Gastrocnemius medialis (tissue), 4 donors: Measurements from ENCODE around the gene PCDHGB7. TPM values are rescaled to one million over a fixed set of nuclear protein-coding genes. Genes with fewer than 3 reads are reported as not detected.
"Not testable (repeated sequence)": the region's sequence is repeated elsewhere in the genome, so short reads cannot be mapped to it uniquely, and the experiment has no call there.

Experiments
- ATAC-seq, 2 donors: fragments of 150-250 bp; one replicate each; pipeline ENCODE4 v1.9.1; 2016
- DNase-seq, 2 donors: peaks; one replicate each; pipeline ENCODE4 v3.0.0-alpha.2; 2019
- H3K27ac ChIP-seq, 4 donors: fragments of 200-600 bp; sonication (generic); 1 replicate in 1 of 4; 2 replicates in 3 of 4; pipeline ENCODE4 v1.5.1; 2016 to 2018; ENCODE audit warnings: mild to moderate bottlenecking in 2 of 4, moderate library complexity in 1 of 4
- H3K27me3 ChIP-seq, 3 donors: fragments of 200-600 bp; sonication (generic) in 2 of 3; 1 replicate in 1 of 3; 2 replicates in 2 of 3; pipeline versions ENCODE4 v1.5.1 to v1.6.0; 2016 to 2019; ENCODE audit warnings: mild to moderate bottlenecking in 1 of 3, moderate library complexity in 1 of 3
- H3K36me3 ChIP-seq, 2 donors: fragments of 200-600 bp; sonication (generic) in 1 of 2; one replicate each; pipeline ENCODE4 v1.5.1; 2017 to 2018
- H3K4me1 ChIP-seq, 2 donors: fragments of 200-600 bp; sonication (generic) in 1 of 2; one replicate each; pipeline ENCODE4 v1.5.1; 2016 to 2017; ENCODE audit warnings: mild to moderate bottlenecking in 2 of 2
- H3K4me3 ChIP-seq, 4 donors: fragments of 200-600 bp; sonication (generic) in 3 of 4; 1 replicate in 1 of 4; 2 replicates in 3 of 4; pipeline ENCODE4 v1.5.1; 2016 to 2019; ENCODE audit warnings: mild to moderate bottlenecking in 2 of 4
- H3K9me3 ChIP-seq, 3 donors: fragments of 200-600 bp; sonication (generic) in 2 of 3; 1 replicate in 1 of 3; 2 replicates in 2 of 3; pipeline ENCODE4 v1.5.1; 2016 to 2019
- CTCF ChIP-seq, 5 experiments: fragments of 450-650 bp in 3 of 5; fragments of 200-600 bp in 2 of 5; sonication (generic) in 2 of 5; IDR thresholded peaks in 4 of 5; conservative IDR thresholded peaks in 1 of 5; 1 replicate in 4 of 5; 2 replicates in 1 of 5; pipeline ENCODE4 v1.5.1; 2016 to 2019; ENCODE audit warnings: antibody characterized with exemption in 5 of 5, mild to moderate bottlenecking in 3 of 5, moderate library complexity in 3 of 5
- POLR2A ChIP-seq, 2 donors: fragments of 450-650 bp; IDR thresholded peaks; one replicate each; pipeline ENCODE4 v1.6.1; 2017; ENCODE audit warnings: antibody characterized with exemption in 2 of 2, mild to moderate bottlenecking in 2 of 2, moderate library complexity in 2 of 2
- in situ Hi-C, 4 donors: fragments of 200-750 bp; cut with MboI; loops; one replicate each; pipeline versions ENCODE4 v1.15.0 to v1.8.0; 2017; ENCODE audit warnings: low sequenced_read_pairs in 4 of 4
- intact Hi-C: fragments of 100-400 bp; cut with DNase I; formaldehyde crosslinking; loops from one replicate; pipeline ENCODE4 v1.15.1; 2023; ENCODE audit warnings: low total_unique reads
- total RNA-seq, 4 donors: library from RNA; depleted of rRNA; stranded (reverse); fragments of >200 nt; gene quantifications; one replicate each; pipeline versions ENCODE4 v1.1.0 to v1.2.3, GENCODE V29; 2016

PCDHGB7 gene
- total RNA-seq, 4 donors from 2014 or later: 3.0 to 5.7 (median 3.3) TPM

- Histone ChIP-seq H3K4me1 (peaks cover 0 to 4% of the 10 kb centered on the region in 2 donors), H3K4me3 (peak within 1 kb of the TSS; percentile 23 to 53 (median 42)), H3K9me3 (peaks cover 0 to 13% (median 4%) of the 10 kb centered on the region in 3 donors), H3K27me3 (peaks cover 0 to 11% (median 8%) of the 10 kb centered on the region in 3 donors), H3K27ac (no peak within 1 kb of the TSS), H3K36me3 (no peaks in the 10 kb centered on the region)
- intact Hi-C loops: loop anchor here (5.0 kb wide), 1 partner anchor 39 kb away; the partner anchor contains the start of gene PCDHGA10
- in situ Hi-C loops: no loop called here
- ATAC-seq: no peak
- DNase-seq: no peak
- TF ChIP-seq CTCF (IDR thresholded peaks at IDR 0.05 in 4 of 5, conservative IDR thresholded peaks at IDR 0.05 in 1 of 5): peak in 3 of 5 experiments; percentile 41 to 55 (median 45)
- no peak for TF ChIP-seq POLR2A (IDR thresholded peaks at IDR 0.05)
These were observed 43.7 kb upstream of the PCDHGB7 start, which contains the start of gene PCDHGA6 for GRCh38 chr5:141373673-141374317. Gene PCDHGA6 (plus strand): TSS chr5:141373891. CDS start chr5:141374084, 193 bp downstream.

GRCh38 chr5:141374627-141375026, 42.9 kb upstream of the PCDHGB7 start:
- no peaks in the 10 kb centered on the region for H3K36me3 ChIP-seq
- TF ChIP-seq POLR2A (IDR thresholded peaks at IDR 0.05): no peak
- TF ChIP-seq CTCF (IDR thresholded peaks at IDR 0.05 in 4 of 5, conservative IDR thresholded peaks at IDR 0.05 in 1 of 5): no peak
- H3K27ac ChIP-seq: no peak overlapping the region
- intact Hi-C loops: loop anchor here (5.0 kb wide), 1 partner anchor 38 kb away; the partner anchor contains the start of gene PCDHGA10
- peak overlapping the region in 2 of 4 donors; percentile 43 to 53 for H3K4me3 ChIP-seq
- H3K9me3 ChIP-seq: peaks cover 0 to 13% (median 4%) of the 10 kb centered on the region in 3 donors
- no peak for ATAC-seq
- no peak for DNase-seq
- peaks cover 0 to 4% of the 10 kb centered on the region in 2 donors for H3K4me1 ChIP-seq
- in situ Hi-C loops: no loop called here
- peaks cover 0 to 8% (median 5%) of the 10 kb centered on the region in 3 donors for H3K27me3 ChIP-seq

- H3K27ac ChIP-seq, intact Hi-C loops: not testable (repeated sequence)
- H3K9me3 ChIP-seq: peaks cover 0 to 13% (median 4%) of the 10 kb centered on the region in 3 donors
These were observed 41.9 kb upstream of the PCDHGB7 start for GRCh38 chr5:141375444-141376155.

GRCh38 chr5:141382469-141383294, 34.8 kb upstream of the PCDHGB7 start, which contains the start of gene PCDHGA7:
Gene PCDHGA7 (plus strand): TSS chr5:141382742. CDS start chr5:141382900, 158 bp downstream.
- H3K9me3 ChIP-seq: no peaks in the 10 kb centered on the region
- intact Hi-C loops: no loop called here
- no peaks in the 10 kb centered on the region for H3K36me3 ChIP-seq
- ATAC-seq: peak in 1 of 2 donors; percentile 59
- peaks cover 0 to 4% of the 10 kb centered on the region in 2 donors for H3K4me1 ChIP-seq
- in situ Hi-C loops: no loop called here
- no peak for DNase-seq
- peaks cover 0 to 6% (median 0%) of the 10 kb centered on the region in 3 donors for H3K27me3 ChIP-seq
- H3K27ac ChIP-seq: no peak within 1 kb of the TSS
- peak within 1 kb of the TSS; percentile 36 to 58 (median 46) for H3K4me3 ChIP-seq
- TF ChIP-seq CTCF (IDR thresholded peaks at IDR 0.05 in 4 of 5, conservative IDR thresholded peaks at IDR 0.05 in 1 of 5) (peak in 4 of 5 experiments; percentile 9 to 44 (median 22)), POLR2A (IDR thresholded peaks at IDR 0.05) (no peak)

More at GRCh38 chr5:141375444-141376155, 41.9 kb upstream of the PCDHGB7 start:
- ATAC-seq, H3K4me3 ChIP-seq, H3K27me3 ChIP-seq, in situ Hi-C loops, DNase-seq, H3K4me1 ChIP-seq, H3K36me3 ChIP-seq: not testable (repeated sequence)
